8988T (cell line): ENCODE results near the gene OR52B2.
"Not testable (repeated sequence)": the region's sequence is repeated elsewhere in the genome, so short reads cannot be mapped to it uniquely, and the experiment has no call there.

Experiments used
- DNase-seq: peaks from one replicate; pipeline ENCODE4 v3.0.0; 2011

The OR52B2 gene

GRCh38 chr11:6151117-6151516 is 19.0 kb downstream of the OR52B2 start:
- no peak for DNase-seq

DNA sequence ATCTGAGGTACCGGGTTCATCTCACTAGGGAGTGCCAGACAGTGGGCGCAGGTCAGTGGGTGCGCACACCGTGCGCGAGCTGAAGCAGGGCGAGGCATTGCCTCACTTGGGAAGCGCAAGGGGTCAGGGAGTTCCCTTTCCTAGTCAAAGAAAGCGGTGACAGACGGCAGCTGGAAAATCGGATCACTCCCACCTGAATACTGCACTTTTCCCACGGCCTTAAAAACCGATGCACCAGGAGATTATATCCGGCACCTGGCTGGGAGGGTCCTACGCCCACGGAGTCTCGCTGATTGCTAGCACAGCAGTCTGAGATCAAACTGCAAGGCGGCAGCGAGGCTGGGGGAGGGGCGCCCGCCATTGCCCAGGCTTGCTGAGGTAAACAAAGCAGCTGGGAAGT is 26.4 kb downstream of the OR52B2 start:
- not testable (repeated sequence) for DNase-seq

DNA sequence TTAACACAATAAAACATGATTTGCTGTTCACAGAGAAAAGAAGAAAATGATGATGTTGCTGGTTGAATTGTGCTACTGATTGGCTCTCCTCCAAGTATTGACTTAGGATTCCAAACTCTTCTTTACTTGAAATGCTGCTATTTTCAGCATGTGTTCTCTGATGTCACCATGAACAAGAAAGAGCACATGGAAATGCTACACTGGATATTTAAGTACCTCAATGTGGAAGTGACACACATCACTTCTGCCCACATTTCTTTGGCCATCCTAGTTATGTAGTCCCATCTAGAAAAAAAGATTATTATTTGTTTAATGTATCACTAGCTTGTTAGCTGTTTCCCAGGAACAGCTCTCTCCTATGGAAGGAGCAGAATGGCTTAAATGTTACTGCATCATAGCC is 27.2 kb downstream of the OR52B2 start:
- DNase-seq, result no peak

DNA sequence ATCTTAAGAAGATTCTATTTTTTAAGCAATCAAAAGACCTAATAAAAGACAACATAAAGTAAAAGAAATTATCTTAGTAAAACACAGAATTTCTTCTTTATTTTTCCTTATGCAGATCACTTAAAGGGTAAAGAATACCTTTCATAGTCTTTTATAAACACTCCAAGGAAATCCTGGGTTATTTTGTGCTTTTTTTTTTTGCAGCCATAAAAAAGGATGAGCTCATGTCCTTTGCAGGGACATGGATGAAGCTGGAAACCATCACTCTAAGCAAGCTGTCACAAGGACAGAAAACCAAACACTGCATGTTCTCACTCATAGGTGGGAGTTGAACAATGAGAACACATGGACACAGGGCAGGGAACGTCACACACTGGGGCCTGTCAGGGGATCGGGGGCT is 34.2 kb downstream of the OR52B2 start:
- DNase-seq, result not testable (repeated sequence)

DNA sequence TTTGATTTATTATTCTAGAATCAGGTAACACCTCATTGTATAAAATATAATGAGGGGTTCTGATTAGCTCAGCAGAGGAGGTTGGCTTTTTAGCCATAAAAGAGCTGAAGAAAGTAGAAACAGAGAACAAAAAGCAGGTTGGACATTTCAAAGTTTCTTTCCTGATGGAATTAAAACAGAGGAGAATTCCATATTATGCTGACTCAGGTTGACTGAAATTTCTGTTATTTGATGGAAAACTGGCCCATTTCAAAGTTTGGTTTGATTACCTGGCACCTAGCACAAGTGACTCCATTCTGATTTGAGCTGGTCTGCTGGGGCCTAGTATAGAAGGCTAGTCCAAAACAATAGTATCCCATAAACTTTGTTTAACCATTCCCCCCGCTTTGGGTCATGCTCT is 37.7 kb downstream of the OR52B2 start:
- DNase-seq, result no peak

DNA sequence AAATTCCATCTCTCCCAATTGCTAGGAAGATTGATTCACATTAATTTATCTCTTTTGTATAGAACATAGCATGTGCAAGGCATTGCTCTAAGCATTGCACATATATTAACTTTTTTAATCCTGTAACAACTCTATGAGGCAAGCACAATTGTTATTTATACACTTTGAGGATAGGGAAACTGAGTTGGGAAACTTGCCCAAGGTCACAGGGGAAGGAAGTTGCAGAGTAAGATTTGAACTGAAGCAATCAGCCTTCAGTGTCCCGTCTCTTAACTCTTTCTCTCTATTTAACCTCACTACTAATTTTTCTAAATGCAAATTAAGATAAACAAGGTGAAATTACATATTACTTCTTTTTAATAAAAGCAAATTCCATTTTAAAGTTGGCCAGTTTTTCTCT is 40.5 kb downstream of the OR52B2 start:
- DNase-seq, result no peak

GRCh38 chr11:6129011-6129410 is 41.1 kb downstream of the OR52B2 start:
- no peak for DNase-seq

GRCh38 chr11:6127881-6128280 is 42.2 kb downstream of the OR52B2 start:
- DNase-seq, result no peak

GRCh38 chr11:6124245-6124644 is 45.9 kb downstream of the OR52B2 start:
- no peak for DNase-seq
